HepG2 (cell line): ENCODE results near the gene KHNYN. TPM values are rescaled to one million over a fixed set of nuclear protein-coding genes. Genes with fewer than 3 reads are reported as not detected.

Source experiments
- ATM ChIP-seq: fragments of 450-650 bp; IDR thresholded peaks from 2 replicates; pipeline ENCODE4 v1.7.1; 2017; ENCODE audit warnings: mild to moderate bottlenecking, borderline replicate concordance
- HES4 ChIP-seq: sonication (generic); formaldehyde crosslinking; IDR thresholded peaks from 2 replicates; pipeline ENCODE4 v1.9.0; 2021; ENCODE audit warnings: mild to moderate bottlenecking, missing genetic modification reagents, borderline replicate concordance
- HNRNPUL1 ChIP-seq: fragments of 200-400 bp; formaldehyde crosslinking; IDR thresholded peaks from 2 replicates; pipeline ENCODE4 v1.6.1; 2017; ENCODE audit warnings: low read depth, mild to moderate bottlenecking, low read length, moderate library complexity
- MLLT10 ChIP-seq: sonication (generic); formaldehyde crosslinking; IDR thresholded peaks from 2 replicates; pipeline ENCODE4 v1.4.0; 2020; ENCODE audit warnings: missing genetic modification reagents
- NFE2L1 ChIP-seq: sonication (generic); formaldehyde crosslinking; IDR thresholded peaks from 2 replicates; pipeline ENCODE4 v1.4.0; 2020; ENCODE audit warnings: missing genetic modification reagents, mild to moderate bottlenecking, borderline replicate concordance
- NFKBIZ ChIP-seq: IDR thresholded peaks from 2 replicates; pipeline ENCODE4 v1.6.1; 2018; ENCODE audit warnings: missing genetic modification reagents, missing compliant biosample characterization
- NRL ChIP-seq: sonication (generic); formaldehyde crosslinking; IDR thresholded peaks from 2 replicates; pipeline ENCODE4 v1.5.0; 2020; ENCODE audit warnings: missing genetic modification reagents, mild to moderate bottlenecking, moderate library complexity, borderline replicate concordance
- STAT5B ChIP-seq: sonication (generic); formaldehyde crosslinking; IDR thresholded peaks from 2 replicates; pipeline ENCODE4 v1.4.0; 2020; ENCODE audit warnings: missing genetic modification reagents
- YEATS4 ChIP-seq: sonication (generic); formaldehyde crosslinking; IDR thresholded peaks from 2 replicates; pipeline ENCODE4 v1.4.0; 2020; ENCODE audit warnings: missing genetic modification reagents, borderline replicate concordance
- ZBTB7B ChIP-seq: sonication (generic); formaldehyde crosslinking; IDR thresholded peaks from 2 replicates; pipeline ENCODE4 v1.4.0; 2020; ENCODE audit warnings: missing genetic modification reagents
- ZKSCAN8 ChIP-seq: IDR thresholded peaks from 2 replicates; pipeline ENCODE4 v1.6.1; 2016; ENCODE audit warnings: borderline replicate concordance, missing genetic modification reagents, missing compliant biosample characterization
- ZNF160 ChIP-seq: sonication (generic); formaldehyde crosslinking; IDR thresholded peaks from 2 replicates; pipeline ENCODE4 v1.8.0; 2022; ENCODE audit warnings: mild to moderate bottlenecking, inconsistent platforms, missing genetic modification reagents
- ZNF264 ChIP-seq: sonication (generic); formaldehyde crosslinking; IDR thresholded peaks from 2 replicates; pipeline ENCODE4 v1.4.0; 2020; ENCODE audit warnings: missing genetic modification reagents
- ZNF451 ChIP-seq: sonication (generic); formaldehyde crosslinking; IDR thresholded peaks from 2 replicates; pipeline ENCODE4 v1.5.0; 2020; ENCODE audit warnings: mild to moderate bottlenecking, missing genetic modification reagents
- polyA plus RNA-seq, 8 experiments: library from polyadenylated mRNA; depleted of rRNA in 3 of 8; stranded (reverse) in 7 of 8; unstranded in 1 of 8; fragments of >200 nt; fragmentation: Illumina TruSeq in 4 of 8; extraction: Trizol in 4 of 8; gene quantifications; 2 replicates each; pipeline versions ENCODE4 v1.2.1 to v1.2.3, GENCODE V29; 2011 to 2016; ENCODE audit warnings: low read depth in 4 of 8, missing spikeins in 1 of 8, mixed read lengths in 1 of 8; ENCODE audit not compliant: insufficient read depth in 1 of 8
- total RNA-seq, 5 experiments: library from RNA; depleted of rRNA; stranded (reverse); fragments of >200 nt; fragmentation: Illumina TruSeq; extraction: Trizol; gene quantifications; 2 replicates each; pipeline ENCODE4 v1.2.3, GENCODE V29; 2016; ENCODE audit warnings: low read depth in 1 of 5
- TF ChIP-seq, protein P1 (sequence below): sonication (generic); formaldehyde crosslinking; IDR thresholded peaks from 2 replicates; pipeline ENCODE4 v1.5.1; 2020; ENCODE audit warnings: mild to moderate bottlenecking, missing genetic modification reagents, moderate library complexity
- TF ChIP-seq, protein P2 (sequence below): sonication (generic); formaldehyde crosslinking; conservative IDR thresholded peaks from 2 replicates; pipeline ENCODE4 v1.4.0; 2020; ENCODE audit warnings: mild to moderate bottlenecking, missing genetic modification reagents, moderate library complexity
- TF ChIP-seq, protein P3 (sequence below): sonication (generic); formaldehyde crosslinking; IDR thresholded peaks from 2 replicates; pipeline ENCODE4 v1.5.1; 2020; ENCODE audit warnings: missing genetic modification reagents, mild to moderate bottlenecking, borderline replicate concordance
- TF ChIP-seq, protein P4 (sequence below): sonication (generic); formaldehyde crosslinking; IDR thresholded peaks from 2 replicates; pipeline ENCODE4 v1.5.0; 2020; ENCODE audit warnings: mild to moderate bottlenecking, missing genetic modification reagents

The KHNYN gene
- total and polyA plus RNA-seq, 2 of the 13 experiments (the other 11 are each of a cell fraction or from before 2014, with no cell fraction given), result 52.8 to 75.7 TPM

DNA sequence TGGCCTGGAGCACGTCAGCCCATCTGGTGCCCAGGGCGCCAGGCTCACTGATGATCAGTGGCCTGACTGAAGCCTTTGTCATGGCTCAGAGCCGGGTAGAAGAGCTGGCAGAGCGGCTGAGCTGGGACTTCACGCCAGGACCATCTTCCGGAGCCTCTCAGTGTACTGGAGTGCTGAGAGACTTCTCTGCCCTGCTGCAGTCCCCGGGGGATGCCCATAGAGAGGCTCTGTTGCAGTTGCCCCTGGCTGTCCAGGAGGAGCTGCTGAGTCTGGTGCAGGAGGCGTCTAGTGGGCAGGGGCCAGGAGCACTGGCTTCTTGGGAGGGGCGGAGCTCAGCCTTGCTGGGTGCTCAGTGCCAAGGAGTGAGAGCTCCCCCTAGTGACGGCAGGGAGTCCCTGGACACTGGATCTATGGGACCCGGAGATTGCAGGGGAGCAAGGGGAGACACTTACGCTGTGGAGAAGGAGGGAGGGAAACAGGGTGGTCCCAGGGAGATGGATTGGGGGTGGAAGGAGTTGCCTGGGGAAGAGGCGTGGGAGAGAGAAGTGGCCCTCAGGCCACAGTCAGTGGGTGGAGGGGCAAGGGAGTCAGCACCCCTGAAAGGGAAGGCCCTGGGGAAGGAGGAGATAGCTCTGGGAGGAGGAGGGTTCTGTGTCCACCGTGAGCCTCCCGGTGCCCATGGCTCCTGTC lies 2.0 kb downstream of the KHNYN start (continued):
- TF ChIP-seq, protein P1, sequence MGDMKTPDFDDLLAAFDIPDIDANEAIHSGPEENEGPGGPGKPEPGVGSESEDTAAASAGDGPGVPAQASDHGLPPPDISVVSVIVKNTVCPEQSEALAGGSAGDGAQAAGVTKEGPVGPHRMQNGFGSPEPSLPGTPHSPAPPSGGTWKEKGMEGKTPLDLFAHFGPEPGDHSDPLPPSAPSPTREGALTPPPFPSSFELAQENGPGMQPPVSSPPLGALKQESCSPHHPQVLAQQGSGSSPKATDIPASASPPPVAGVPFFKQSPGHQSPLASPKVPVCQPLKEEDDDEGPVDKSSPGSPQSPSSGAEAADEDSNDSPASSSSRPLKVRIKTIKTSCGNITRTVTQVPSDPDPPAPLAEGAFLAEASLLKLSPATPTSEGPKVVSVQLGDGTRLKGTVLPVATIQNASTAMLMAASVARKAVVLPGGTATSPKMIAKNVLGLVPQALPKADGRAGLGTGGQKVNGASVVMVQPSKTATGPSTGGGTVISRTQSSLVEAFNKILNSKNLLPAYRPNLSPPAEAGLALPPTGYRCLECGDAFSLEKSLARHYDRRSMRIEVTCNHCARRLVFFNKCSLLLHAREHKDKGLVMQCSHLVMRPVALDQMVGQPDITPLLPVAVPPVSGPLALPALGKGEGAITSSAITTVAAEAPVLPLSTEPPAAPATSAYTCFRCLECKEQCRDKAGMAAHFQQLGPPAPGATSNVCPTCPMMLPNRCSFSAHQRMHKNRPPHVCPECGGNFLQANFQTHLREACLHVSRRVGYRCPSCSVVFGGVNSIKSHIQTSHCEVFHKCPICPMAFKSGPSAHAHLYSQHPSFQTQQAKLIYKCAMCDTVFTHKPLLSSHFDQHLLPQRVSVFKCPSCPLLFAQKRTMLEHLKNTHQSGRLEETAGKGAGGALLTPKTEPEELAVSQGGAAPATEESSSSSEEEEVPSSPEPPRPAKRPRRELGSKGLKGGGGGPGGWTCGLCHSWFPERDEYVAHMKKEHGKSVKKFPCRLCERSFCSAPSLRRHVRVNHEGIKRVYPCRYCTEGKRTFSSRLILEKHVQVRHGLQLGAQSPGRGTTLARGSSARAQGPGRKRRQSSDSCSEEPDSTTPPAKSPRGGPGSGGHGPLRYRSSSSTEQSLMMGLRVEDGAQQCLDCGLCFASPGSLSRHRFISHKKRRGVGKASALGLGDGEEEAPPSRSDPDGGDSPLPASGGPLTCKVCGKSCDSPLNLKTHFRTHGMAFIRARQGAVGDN (CRISPR knock-in tag), result peak; percentile 85
- TF ChIP-seq NFKBIZ (CRISPR knock-in tag), result 0 out of 2 replicates have a peak, but pooled peaks have one; percentile 67
- TF ChIP-seq, protein P2, sequence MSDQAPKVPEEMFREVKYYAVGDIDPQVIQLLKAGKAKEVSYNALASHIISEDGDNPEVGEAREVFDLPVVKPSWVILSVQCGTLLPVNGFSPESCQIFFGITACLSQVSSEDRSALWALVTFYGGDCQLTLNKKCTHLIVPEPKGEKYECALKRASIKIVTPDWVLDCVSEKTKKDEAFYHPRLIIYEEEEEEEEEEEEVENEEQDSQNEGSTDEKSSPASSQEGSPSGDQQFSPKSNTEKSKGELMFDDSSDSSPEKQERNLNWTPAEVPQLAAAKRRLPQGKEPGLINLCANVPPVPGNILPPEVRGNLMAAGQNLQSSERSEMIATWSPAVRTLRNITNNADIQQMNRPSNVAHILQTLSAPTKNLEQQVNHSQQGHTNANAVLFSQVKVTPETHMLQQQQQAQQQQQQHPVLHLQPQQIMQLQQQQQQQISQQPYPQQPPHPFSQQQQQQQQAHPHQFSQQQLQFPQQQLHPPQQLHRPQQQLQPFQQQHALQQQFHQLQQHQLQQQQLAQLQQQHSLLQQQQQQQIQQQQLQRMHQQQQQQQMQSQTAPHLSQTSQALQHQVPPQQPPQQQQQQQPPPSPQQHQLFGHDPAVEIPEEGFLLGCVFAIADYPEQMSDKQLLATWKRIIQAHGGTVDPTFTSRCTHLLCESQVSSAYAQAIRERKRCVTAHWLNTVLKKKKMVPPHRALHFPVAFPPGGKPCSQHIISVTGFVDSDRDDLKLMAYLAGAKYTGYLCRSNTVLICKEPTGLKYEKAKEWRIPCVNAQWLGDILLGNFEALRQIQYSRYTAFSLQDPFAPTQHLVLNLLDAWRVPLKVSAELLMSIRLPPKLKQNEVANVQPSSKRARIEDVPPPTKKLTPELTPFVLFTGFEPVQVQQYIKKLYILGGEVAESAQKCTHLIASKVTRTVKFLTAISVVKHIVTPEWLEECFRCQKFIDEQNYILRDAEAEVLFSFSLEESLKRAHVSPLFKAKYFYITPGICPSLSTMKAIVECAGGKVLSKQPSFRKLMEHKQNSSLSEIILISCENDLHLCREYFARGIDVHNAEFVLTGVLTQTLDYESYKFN, result peak; percentile 43; the same call in 1 of the 2 replicates
- peak; percentile 78; the same call in 1 of the 2 replicates for TF ChIP-seq ZBTB7B (CRISPR knock-in tag)
- TF ChIP-seq, protein P3, sequence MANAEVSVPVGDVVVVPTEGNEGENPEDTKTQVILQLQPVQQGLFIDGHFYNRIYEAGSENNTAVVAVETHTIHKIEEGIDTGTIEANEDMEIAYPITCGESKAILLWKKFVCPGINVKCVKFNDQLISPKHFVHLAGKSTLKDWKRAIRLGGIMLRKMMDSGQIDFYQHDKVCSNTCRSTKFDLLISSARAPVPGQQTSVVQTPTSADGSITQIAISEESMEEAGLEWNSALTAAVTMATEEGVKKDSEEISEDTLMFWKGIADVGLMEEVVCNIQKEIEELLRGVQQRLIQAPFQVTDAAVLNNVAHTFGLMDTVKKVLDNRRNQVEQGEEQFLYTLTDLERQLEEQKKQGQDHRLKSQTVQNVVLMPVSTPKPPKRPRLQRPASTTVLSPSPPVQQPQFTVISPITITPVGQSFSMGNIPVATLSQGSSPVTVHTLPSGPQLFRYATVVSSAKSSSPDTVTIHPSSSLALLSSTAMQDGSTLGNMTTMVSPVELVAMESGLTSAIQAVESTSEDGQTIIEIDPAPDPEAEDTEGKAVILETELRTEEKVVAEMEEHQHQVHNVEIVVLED (CRISPR knock-in tag), result no peak
- no peak; the same call in 1 of the 2 replicates for TF ChIP-seq STAT5B (CRISPR knock-in tag)
- no peak for TF ChIP-seq HNRNPUL1
- TF ChIP-seq ZKSCAN8 (CRISPR knock-in tag), result peak; percentile 87; the same call in 1 of the 2 replicates
- TF ChIP-seq NFE2L1 (CRISPR knock-in tag), result peak; percentile 80; the same call in 1 of the 2 replicates
- TF ChIP-seq, protein P4, sequence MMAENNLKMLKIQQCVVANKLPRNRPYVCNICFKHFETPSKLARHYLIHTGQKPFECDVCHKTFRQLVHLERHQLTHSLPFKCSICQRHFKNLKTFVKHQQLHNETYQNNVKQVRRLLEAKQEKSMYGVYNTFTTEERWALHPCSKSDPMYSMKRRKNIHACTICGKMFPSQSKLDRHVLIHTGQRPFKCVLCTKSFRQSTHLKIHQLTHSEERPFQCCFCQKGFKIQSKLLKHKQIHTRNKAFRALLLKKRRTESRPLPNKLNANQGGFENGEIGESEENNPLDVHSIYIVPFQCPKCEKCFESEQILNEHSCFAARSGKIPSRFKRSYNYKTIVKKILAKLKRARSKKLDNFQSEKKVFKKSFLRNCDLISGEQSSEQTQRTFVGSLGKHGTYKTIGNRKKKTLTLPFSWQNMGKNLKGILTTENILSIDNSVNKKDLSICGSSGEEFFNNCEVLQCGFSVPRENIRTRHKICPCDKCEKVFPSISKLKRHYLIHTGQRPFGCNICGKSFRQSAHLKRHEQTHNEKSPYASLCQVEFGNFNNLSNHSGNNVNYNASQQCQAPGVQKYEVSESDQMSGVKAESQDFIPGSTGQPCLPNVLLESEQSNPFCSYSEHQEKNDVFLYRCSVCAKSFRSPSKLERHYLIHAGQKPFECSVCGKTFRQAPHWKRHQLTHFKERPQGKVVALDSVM (CRISPR knock-in tag), result no peak
- TF ChIP-seq ZNF264 (CRISPR knock-in tag), result no peak
- no peak for TF ChIP-seq MLLT10 (CRISPR knock-in tag)
- TF ChIP-seq ZNF451, result peak; percentile 72; the same call in 1 of the 2 replicates
- no peak for TF ChIP-seq HES4 (CRISPR knock-in tag)
- no peak for TF ChIP-seq NRL (CRISPR knock-in tag)
- TF ChIP-seq YEATS4 (CRISPR knock-in tag), result no peak
- TF ChIP-seq ZNF160 (CRISPR knock-in tag), result no peak
- TF ChIP-seq ATM, result no peak
